H1 (cell line): ENCODE results near the gene CAT. TPM values are rescaled to one million over a fixed set of nuclear protein-coding genes. Genes with fewer than 3 reads are reported as not detected.

Experiments
- CTCF ChIA-PET: fragments of 300-600 bp; sonication (Branson Sonifier 250); formaldehyde crosslinking; loops from one replicate; lab custom pipeline; 2021; ENCODE audit not compliant: partially characterized antibody; lab: Charles Lee
- POLR2A ChIA-PET: fragments of 300-600 bp; sonication (Branson Sonifier 250); formaldehyde crosslinking; loops from one replicate; lab custom pipeline; 2021; ENCODE audit warnings: inconsistent platforms; ENCODE audit not compliant: partially characterized antibody; lab: Charles Lee
- DNase-seq, 2 experiments: peaks; one replicate each; pipeline versions ENCODE4 v3.0.0 to v3.0.0-alpha.2; 2010 to 2022; ENCODE audit warnings: low spot score in 2 of 2, low read depth in 1 of 2, mixed read lengths in 1 of 2
- FAIRE-seq: peaks from 2 replicates; lab custom pipeline; 2011; peaks lifted over from hg19 to GRCh38; lab: Jason Lieb, UNC
- H2AFZ ChIP-seq: 2 replicates; pipeline ENCODE4 v1.8.1; 2012; ENCODE audit warnings: low read length, inconsistent platforms
- H2AK5ac ChIP-seq: 2 replicates; pipeline ENCODE4 v1.6.1; 2013; ENCODE audit warnings: low read depth, low read length
- H2BK120ac ChIP-seq: replicated peaks from 2 replicates; pipeline ENCODE3; 2013; ENCODE audit warnings: low read depth, low read length, inconsistent platforms
- H2BK12ac ChIP-seq: 2 replicates; pipeline ENCODE4 v1.6.1; 2013; ENCODE audit warnings: low read depth, low read length
- H2BK15ac ChIP-seq: 2 replicates; pipeline ENCODE4 v1.6.1; 2013; ENCODE audit warnings: low read length
- H2BK20ac ChIP-seq: 2 replicates; pipeline ENCODE4 v1.6.1; 2013; ENCODE audit warnings: low read length
- H2BK5ac ChIP-seq: 2 replicates; pipeline ENCODE4 v1.6.1; 2013; ENCODE audit warnings: low read depth, low read length
- H3K14ac ChIP-seq: 2 replicates; pipeline ENCODE4 v1.6.1; 2013; ENCODE audit warnings: inconsistent platforms; ENCODE audit not compliant: insufficient read length
- H3K18ac ChIP-seq: 2 replicates; pipeline ENCODE4 v1.6.1; 2013; ENCODE audit warnings: low read length; ENCODE audit errors: extremely low read depth
- H3K23ac ChIP-seq: 2 replicates; pipeline ENCODE4 v1.6.1; 2013; ENCODE audit warnings: inconsistent platforms; ENCODE audit not compliant: insufficient read length
- H3K23me2 ChIP-seq: 2 replicates; pipeline ENCODE4 v1.6.1; 2013; ENCODE audit warnings: low read depth, low read length
- H3K27ac ChIP-seq: 2 replicates; pipeline ENCODE4 v1.6.1; 2011; ENCODE audit warnings: low read depth, low read length, inconsistent platforms
- H3K27me3 ChIP-seq, 4 experiments: replicated peaks in 1 of 4; 1 replicate in 1 of 4; 2 replicates in 3 of 4; pipeline versions ENCODE4 v1.6.1 to v1.8.1; 2011 to 2013; ENCODE audit warnings: low read length in 3 of 4, mild to moderate bottlenecking in 3 of 4, inconsistent platforms in 2 of 4, mixed read lengths in 2 of 4, moderate library complexity in 1 of 4; ENCODE audit not compliant: control insufficient read depth in 3 of 4, insufficient read depth in 3 of 4; ENCODE audit errors: extremely low read depth in 1 of 4
- H3K36me3 ChIP-seq, 4 experiments: 2 replicates each; pipeline versions ENCODE4 v1.6.1 to v1.8.1; 2011 to 2013; ENCODE audit warnings: mild to moderate bottlenecking in 4 of 4, low read length in 3 of 4, moderate library complexity in 2 of 4, control low read depth in 1 of 4, inconsistent platforms in 1 of 4; ENCODE audit not compliant: insufficient read depth in 4 of 4, control insufficient read depth in 2 of 4
- H3K4ac ChIP-seq: replicated peaks from 2 replicates; pipeline ENCODE3; 2013; ENCODE audit warnings: low read length, low read depth, mixed read lengths, inconsistent platforms; ENCODE audit not compliant: insufficient read length
- H3K4me1 ChIP-seq, 4 experiments: replicated peaks in 1 of 4; 1 replicate in 1 of 4; 2 replicates in 3 of 4; pipeline versions ENCODE4 v1.6.1 to v1.8.1; 2011 to 2013; ENCODE audit warnings: low read length in 3 of 4, inconsistent platforms in 2 of 4, mixed read lengths in 1 of 4; ENCODE audit not compliant: insufficient read depth in 4 of 4, control insufficient read depth in 3 of 4
- H3K4me2 ChIP-seq, 2 experiments: 2 replicates each; pipeline versions ENCODE4 v1.6.1 to v1.8.1; 2011 to 2013; ENCODE audit warnings: low read depth in 2 of 2, low read length in 2 of 2, control low read depth in 1 of 2, inconsistent platforms in 1 of 2, mild to moderate bottlenecking in 1 of 2; ENCODE audit not compliant: insufficient read depth in 1 of 2
- H3K4me3 ChIP-seq, 4 experiments: fragments of 200-600, 300-600 bp in 1 of 4; sonication (generic), shearing (Covaris generic), sonication (Bioruptor Twin) in 1 of 4; 2 replicates each; pipeline versions ENCODE4 v1.5.1 to v1.8.1; 2011 to 2016; ENCODE audit warnings: low read length in 4 of 4, low read depth in 3 of 4, control low read depth in 2 of 4, inconsistent platforms in 2 of 4, mild to moderate bottlenecking in 2 of 4, mixed read lengths in 1 of 4, moderate library complexity in 1 of 4; ENCODE audit not compliant: insufficient read depth in 2 of 4; ENCODE audit errors: extremely low read depth in 1 of 4
- H3K56ac ChIP-seq: replicated peaks from 2 replicates; pipeline ENCODE3; 2013; ENCODE audit warnings: low read depth, mild to moderate bottlenecking, mixed read lengths, low read length, inconsistent platforms; ENCODE audit not compliant: insufficient read length
- H3K79me1 ChIP-seq: 2 replicates; pipeline ENCODE4 v1.6.1; 2013; ENCODE audit warnings: low read depth, low read length, control low read depth
- H3K79me2 ChIP-seq, 2 experiments: 2 replicates each; pipeline versions ENCODE4 v1.6.1 to v1.8.1; 2012 to 2013; ENCODE audit warnings: low read length in 2 of 2, mild to moderate bottlenecking in 2 of 2, inconsistent platforms in 1 of 2; ENCODE audit not compliant: insufficient read depth in 2 of 2, control insufficient read depth in 1 of 2
- H3K9ac ChIP-seq, 4 experiments: replicated peaks in 1 of 4; 1 replicate in 1 of 4; 2 replicates in 3 of 4; pipeline versions ENCODE4 v1.6.1 to v1.8.1; 2011 to 2013; ENCODE audit warnings: low read depth in 3 of 4, low read length in 3 of 4, control low read depth in 2 of 4, mild to moderate bottlenecking in 2 of 4, moderate library complexity in 2 of 4, inconsistent platforms in 1 of 4; ENCODE audit errors: extremely low read depth in 1 of 4
- H3K9me3 ChIP-seq, 2 experiments: 2 replicates each; pipeline versions ENCODE4 v1.6.1 to v1.8.1; 2012 to 2013; ENCODE audit warnings: mild to moderate bottlenecking in 2 of 2, moderate library complexity in 2 of 2, control low read depth in 1 of 2, inconsistent platforms in 1 of 2, low read depth in 1 of 2, low read length in 1 of 2, mixed read lengths in 1 of 2; ENCODE audit not compliant: insufficient read depth in 2 of 2
- H4K20me1 ChIP-seq, 2 experiments: replicated peaks in 1 of 2; 2 replicates each; pipeline versions ENCODE3 to v1.8.1; 2011 to 2013; ENCODE audit warnings: inconsistent platforms in 2 of 2, low read length in 2 of 2, mild to moderate bottlenecking in 1 of 2; ENCODE audit not compliant: insufficient read depth in 2 of 2, control insufficient read depth in 1 of 2
- H4K5ac ChIP-seq: 2 replicates; pipeline ENCODE4 v1.6.1; 2013; ENCODE audit warnings: low read length, low read depth, mixed read lengths, inconsistent platforms; ENCODE audit not compliant: insufficient read length
- H4K8ac ChIP-seq: 2 replicates; pipeline ENCODE4 v1.8.0; 2013; ENCODE audit warnings: mild to moderate bottlenecking, moderate library complexity, low read length, inconsistent platforms; ENCODE audit not compliant: insufficient read depth; ENCODE audit errors: extremely low read depth
- H4K91ac ChIP-seq: replicated peaks from 2 replicates; pipeline ENCODE3; 2013; ENCODE audit warnings: low read length, mixed read lengths, inconsistent platforms; ENCODE audit not compliant: insufficient read length
- BACH1 ChIP-seq: IDR thresholded peaks from 2 replicates; pipeline ENCODE4 v1.6.1; 2012; ENCODE audit warnings: low read length, improper control_type of control experiment
- BRCA1 ChIP-seq: IDR thresholded peaks from 2 replicates; pipeline ENCODE4 v1.6.1; 2012; ENCODE audit warnings: low read depth, low read length, improper control_type of control experiment
- CHD1 ChIP-seq: IDR thresholded peaks from 2 replicates; pipeline ENCODE4 v1.6.1; 2012; ENCODE audit warnings: low read depth, low read length, improper control_type of control experiment
- GTF2F1 ChIP-seq: IDR thresholded peaks from 2 replicates; pipeline ENCODE4 v1.6.1; 2012; ENCODE audit warnings: low read depth, low read length, improper control_type of control experiment, borderline replicate concordance
- RAD21 ChIP-seq, 2 experiments: IDR thresholded peaks in 1 of 2; conservative IDR thresholded peaks in 1 of 2; 2 replicates each; pipeline ENCODE4 v1.6.1; 2011; ENCODE audit warnings: low read depth in 2 of 2, low read length in 2 of 2, improper control_type of control experiment in 1 of 2, inconsistent platforms in 1 of 2, mild to moderate bottlenecking in 1 of 2, moderate library complexity in 1 of 2
- RFX5 ChIP-seq: IDR thresholded peaks from 2 replicates; pipeline ENCODE4 v1.6.1; 2011; ENCODE audit warnings: low read depth, low read length, improper control_type of control experiment, borderline replicate concordance
- SIRT6 ChIP-seq: IDR thresholded peaks from one replicate; pipeline ENCODE4 v1.7.1; 2012; ENCODE audit warnings: low read length, inconsistent platforms
- SP1 ChIP-seq: IDR thresholded peaks from 2 replicates; pipeline ENCODE4 v1.6.1; 2011; ENCODE audit warnings: low read depth, low read length
- WGBS, 2 experiments: shearing (Covaris generic) in 1 of 2; methylation state at CpG; one replicate each; pipeline versions ENCODE4 v1.1.6 to v1.1.7; 2013 to 2015; ENCODE audit warnings: low lambda C conversion rate in 2 of 2, mixed read lengths in 2 of 2, inconsistent platforms in 1 of 2, low coverage in 1 of 2, missing lambda C conversion rate in 1 of 2; ENCODE audit not compliant: insufficient replicate concordance in 2 of 2, insufficient coverage in 1 of 2, insufficient read length in 1 of 2; ENCODE audit errors: extremely low coverage in 1 of 2, missing lambda C conversion rate in 1 of 2; 5-methylcytosine and 5-hydroxymethylcytosine counted together
- polyA plus RNA-seq, 7 experiments: library from polyadenylated mRNA; depleted of rRNA in 3 of 7; stranded (reverse) in 5 of 7; unstranded in 2 of 7; fragments of >200 nt in 5 of 7; fragments of 200-250 nt in 2 of 7; gene quantifications; 1 replicate in 5 of 7; 2 replicates in 1 of 7; 4 replicates in 1 of 7; pipeline versions ENCODE4 v1.2.1 to v1.2.3, GENCODE V29; 2011 to 2013; ENCODE audit warnings: missing spikeins in 2 of 7, mixed read lengths in 2 of 7
- total RNA-seq: library from RNA; stranded (reverse); fragmentation: NEBNext Ultra II Directional; extraction: Animal tissue kit (Norgen Biotek cat#: 25700); gene quantifications from 2 replicates; pipeline ENCODE4 v1.2.1, GENCODE V29; 2021
- TF ChIP-seq, protein P1 (sequence below): IDR thresholded peaks from 2 replicates; pipeline ENCODE4 v1.6.1; 2011; ENCODE audit warnings: low read depth, mild to moderate bottlenecking, low read length; ENCODE audit not compliant: insufficient read depth
- TF ChIP-seq, protein P2 (sequence below), 3 experiments: IDR thresholded peaks; 1 replicate in 2 of 3; 2 replicates in 1 of 3; pipeline versions ENCODE4 v1.5.1 to v1.6.1; 2011; ENCODE audit warnings: low read length in 3 of 3, mild to moderate bottlenecking in 3 of 3, inconsistent platforms in 2 of 3, low read depth in 1 of 3, moderate library complexity in 1 of 3; ENCODE audit not compliant: insufficient read depth in 1 of 3; ENCODE audit errors: control extremely low read depth in 1 of 3

CAT gene
- total and polyA plus RNA-seq, 2 of the 8 experiments (the other 6 are each of a cell fraction or from before 2014, with no cell fraction given), result 9.6 to 15.0 TPM

DNA sequence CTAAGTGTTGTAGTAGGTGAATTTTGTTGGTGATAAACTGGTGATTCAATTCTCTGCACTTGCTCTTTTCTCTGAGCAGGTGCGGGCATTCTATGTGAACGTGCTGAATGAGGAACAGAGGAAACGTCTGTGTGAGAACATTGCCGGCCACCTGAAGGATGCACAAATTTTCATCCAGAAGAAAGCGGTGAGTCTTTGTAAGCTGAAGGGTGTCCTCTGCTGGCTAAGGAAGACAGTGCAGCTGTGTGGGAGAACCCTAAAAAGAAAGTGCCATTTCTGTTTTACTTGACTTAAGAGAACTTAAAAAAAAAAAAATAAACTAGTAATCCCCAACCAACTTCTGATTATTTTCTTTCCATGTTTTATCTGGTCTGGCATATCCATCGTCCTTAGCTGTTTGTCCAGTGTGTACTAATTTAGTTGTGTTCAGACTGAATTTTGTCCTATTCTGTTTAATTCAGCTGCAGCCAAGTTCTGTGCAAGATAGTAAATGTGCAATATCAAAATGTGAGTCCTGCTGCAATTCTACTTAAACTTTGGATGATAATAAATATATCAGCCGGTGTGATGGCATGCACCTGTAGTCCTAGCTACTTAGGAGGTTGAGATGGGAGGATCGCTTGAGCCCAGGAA is 29.6 kb downstream of the CAT start:
- H3K9ac ChIP-seq, result no peak overlapping the region
- no peak overlapping the region for H2AK5ac ChIP-seq
- ChIA-PET POLR2A (no interaction called here), CTCF (interaction anchor here (0.6 to 3.2 kb wide), 24 partner anchors 9 to 660 kb away, joined by 3 to 10 read pairs (median 4); no protein-coding TSS in a partner anchor)
- H3K36me3 ChIP-seq, result peaks cover 0 to 16% (median 3%) of the 10 kb centered on the region in 4 experiments; a peak in 5 of 8 replicates
- no peaks in the 10 kb centered on the region for H3K27me3 ChIP-seq
- no peak overlapping the region for H3K18ac ChIP-seq
- DNase-seq (peak; percentile 7 to 57), FAIRE-seq (peak; percentile 36)
- no peak overlapping the region for H3K23ac ChIP-seq
- H3K79me2 ChIP-seq, result no peaks in the 10 kb centered on the region
- H4K91ac ChIP-seq, result no peak overlapping the region
- H2AFZ ChIP-seq, result no peak overlapping the region
- H4K20me1 ChIP-seq, result no peaks in the 10 kb centered on the region
- H3K4me2 ChIP-seq, result no peak overlapping the region
- WGBS, 2 experiments, result 83% methylated on average over 8 of the region's 8 CpGs; no CpG with 5 or more reads in 1 of the 2 experiments
- no peak overlapping the region for H3K27ac ChIP-seq
- H3K23me2 ChIP-seq, result no peaks in the 10 kb centered on the region
- H3K4ac ChIP-seq, result no peak overlapping the region
- no peak overlapping the region for H2BK120ac ChIP-seq
- H2BK15ac ChIP-seq, result no peak overlapping the region
- H4K5ac ChIP-seq, result no peak overlapping the region
- no peak overlapping the region for H2BK12ac ChIP-seq
- H3K14ac ChIP-seq, result no peak overlapping the region
- no peak overlapping the region for H2BK5ac ChIP-seq
- H3K56ac ChIP-seq, result no peak overlapping the region
- H2BK20ac ChIP-seq, result no peak overlapping the region
- no peaks in the 10 kb centered on the region for H3K4me1 ChIP-seq
- H3K79me1 ChIP-seq, result no peaks in the 10 kb centered on the region
- H3K9me3 ChIP-seq, result peaks cover 12% of the 10 kb centered on the region in 2 experiments; a peak in 2 of 4 replicates
- H4K8ac ChIP-seq, result no peak overlapping the region
- no peak overlapping the region for H3K4me3 ChIP-seq
- TF ChIP-seq BRCA1, result no peak
- no peak for TF ChIP-seq SP1
- TF ChIP-seq SIRT6, result no peak
- TF ChIP-seq, protein P1, sequence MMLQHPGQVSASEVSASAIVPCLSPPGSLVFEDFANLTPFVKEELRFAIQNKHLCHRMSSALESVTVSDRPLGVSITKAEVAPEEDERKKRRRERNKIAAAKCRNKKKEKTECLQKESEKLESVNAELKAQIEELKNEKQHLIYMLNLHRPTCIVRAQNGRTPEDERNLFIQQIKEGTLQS, result no peak
- TF ChIP-seq, protein P2, sequence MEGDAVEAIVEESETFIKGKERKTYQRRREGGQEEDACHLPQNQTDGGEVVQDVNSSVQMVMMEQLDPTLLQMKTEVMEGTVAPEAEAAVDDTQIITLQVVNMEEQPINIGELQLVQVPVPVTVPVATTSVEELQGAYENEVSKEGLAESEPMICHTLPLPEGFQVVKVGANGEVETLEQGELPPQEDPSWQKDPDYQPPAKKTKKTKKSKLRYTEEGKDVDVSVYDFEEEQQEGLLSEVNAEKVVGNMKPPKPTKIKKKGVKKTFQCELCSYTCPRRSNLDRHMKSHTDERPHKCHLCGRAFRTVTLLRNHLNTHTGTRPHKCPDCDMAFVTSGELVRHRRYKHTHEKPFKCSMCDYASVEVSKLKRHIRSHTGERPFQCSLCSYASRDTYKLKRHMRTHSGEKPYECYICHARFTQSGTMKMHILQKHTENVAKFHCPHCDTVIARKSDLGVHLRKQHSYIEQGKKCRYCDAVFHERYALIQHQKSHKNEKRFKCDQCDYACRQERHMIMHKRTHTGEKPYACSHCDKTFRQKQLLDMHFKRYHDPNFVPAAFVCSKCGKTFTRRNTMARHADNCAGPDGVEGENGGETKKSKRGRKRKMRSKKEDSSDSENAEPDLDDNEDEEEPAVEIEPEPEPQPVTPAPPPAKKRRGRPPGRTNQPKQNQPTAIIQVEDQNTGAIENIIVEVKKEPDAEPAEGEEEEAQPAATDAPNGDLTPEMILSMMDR (IDR thresholded peaks at IDR 0.05; ENCODE audit: control extremely low read depth in 1 of 3, insufficient read depth in 1 of 3, low read depth in 1 of 3, low read length in 3 of 3), result peak; percentile 2 to 74 (median 68)
- no peak for TF ChIP-seq GTF2F1
- no peak for TF ChIP-seq BACH1
- TF ChIP-seq CHD1, result no peak
- TF ChIP-seq RAD21 (IDR thresholded peaks at IDR 0.05 in 1 of 2, conservative IDR thresholded peaks at IDR 0.05 in 1 of 2; ENCODE audit: low read depth in 2 of 2, low read length in 2 of 2), result peak; percentile 77 to 79
- TF ChIP-seq RFX5, result no peak
